Nephron progenitor cell (in vitro differentiated cells): Measurements from ENCODE around the gene KLHL33.

ENCODE experiments used
- DNase-seq: peaks from one replicate; pipeline ENCODE4 v3.0.0; 2021
- H3K27ac Mint-ChIP-seq: 2 replicates; pipeline ENCODE4 v1.8.0; 2021; ENCODE audit warnings: mild to moderate bottlenecking, moderate library complexity, mixed read lengths
- H3K27me3 Mint-ChIP-seq: 2 replicates; pipeline ENCODE4 v1.8.0; 2021; ENCODE audit warnings: mild to moderate bottlenecking, low read depth, mixed read lengths; ENCODE audit not compliant: poor library complexity
- H3K36me3 Mint-ChIP-seq: 2 replicates; pipeline ENCODE4 v1.8.0; 2021; ENCODE audit warnings: low read depth, mixed read lengths
- H3K4me1 Mint-ChIP-seq: 2 replicates; pipeline ENCODE4 v1.8.0; 2021; ENCODE audit warnings: mixed read lengths
- H3K4me3 Mint-ChIP-seq: 2 replicates; pipeline ENCODE4 v1.8.0; 2021; ENCODE audit warnings: mild to moderate bottlenecking, moderate library complexity, mixed read lengths
- H3K9me3 Mint-ChIP-seq: 2 replicates; pipeline ENCODE4 v1.8.0; 2021; ENCODE audit warnings: mild to moderate bottlenecking, moderate library complexity, mixed read lengths
- CTCF ChIP-seq: fragments of 200-600 bp; sonication (generic); IDR thresholded peaks from 2 replicates; pipeline ENCODE4 v1.5.0; 2021; ENCODE audit warnings: antibody characterized with exemption

The KLHL33 gene

GRCh38 chr14:20419419-20419818 lies 16.5 kb downstream of the KLHL33 start:
- Mint-ChIP-seq H3K4me3 (no peak overlapping the region), H3K4me1 (peaks cover 14% of the 10 kb centered on the region), H3K27me3 (peaks cover 2% of the 10 kb centered on the region), H3K36me3 (no peaks in the 10 kb centered on the region), H3K27ac (no peak overlapping the region), H3K9me3 (no peaks in the 10 kb centered on the region)
- no peak for TF ChIP-seq CTCF
- no peak for DNase-seq

GRCh38 chr14:20418501-20418909 lies 17.5 kb downstream of the KLHL33 start:
- peaks cover 2% of the 10 kb centered on the region for H3K27me3 Mint-ChIP-seq
- no peak overlapping the region for H3K27ac Mint-ChIP-seq
- no peak for TF ChIP-seq CTCF
- H3K36me3 Mint-ChIP-seq, result no peaks in the 10 kb centered on the region
- H3K9me3 Mint-ChIP-seq, result no peaks in the 10 kb centered on the region
- peaks cover 23% of the 10 kb centered on the region for H3K4me1 Mint-ChIP-seq
- H3K4me3 Mint-ChIP-seq, result no peak overlapping the region
- DNase-seq, result no peak

- no peak overlapping the region for H3K27ac Mint-ChIP-seq
- no peaks in the 10 kb centered on the region for H3K9me3 Mint-ChIP-seq
- H3K4me3 Mint-ChIP-seq, result no peak overlapping the region
- no peak for DNase-seq
- H3K27me3 Mint-ChIP-seq, result no peaks in the 10 kb centered on the region
- H3K36me3 Mint-ChIP-seq, result no peaks in the 10 kb centered on the region
- peaks cover 31% of the 10 kb centered on the region for H3K4me1 Mint-ChIP-seq
- no peak for TF ChIP-seq CTCF
Observed at GRCh38 chr14:20417250-20418186, 18.4 kb downstream of the KLHL33 start.

GRCh38 chr14:20416223-20416622 lies 19.7 kb downstream of the KLHL33 start:
- H3K4me1 Mint-ChIP-seq, result peaks cover 38% of the 10 kb centered on the region
- no peak for DNase-seq
- no peak overlapping the region for H3K4me3 Mint-ChIP-seq
- TF ChIP-seq CTCF, result no peak
- no peak overlapping the region for H3K27ac Mint-ChIP-seq
- H3K36me3 Mint-ChIP-seq, result no peaks in the 10 kb centered on the region
- no peaks in the 10 kb centered on the region for H3K27me3 Mint-ChIP-seq
- H3K9me3 Mint-ChIP-seq, result no peaks in the 10 kb centered on the region

GRCh38 chr14:20415782-20416206 lies 20.2 kb downstream of the KLHL33 start:
- Mint-ChIP-seq H3K27ac (no peak overlapping the region), H3K9me3 (no peaks in the 10 kb centered on the region), H3K4me1 (peaks cover 38% of the 10 kb centered on the region), H3K27me3 (no peaks in the 10 kb centered on the region), H3K4me3 (no peak overlapping the region), H3K36me3 (no peaks in the 10 kb centered on the region)
- DNase-seq, result no peak
- peak; percentile 54 for TF ChIP-seq CTCF

- DNase-seq, result no peak
Observed at GRCh38 chr14:20413744-20414082, 22.3 kb downstream of the KLHL33 start.

More at GRCh38 chr14:20413744-20414082, 22.3 kb downstream of the KLHL33 start:
- no peaks in the 10 kb centered on the region for H3K9me3 Mint-ChIP-seq
- TF ChIP-seq CTCF, result no peak
- peak overlapping the region; percentile 94 for H3K4me3 Mint-ChIP-seq
- peaks cover 34% of the 10 kb centered on the region for H3K4me1 Mint-ChIP-seq
- no peaks in the 10 kb centered on the region for H3K36me3 Mint-ChIP-seq
- no peaks in the 10 kb centered on the region for H3K27me3 Mint-ChIP-seq
- peak overlapping the region; percentile 77 for H3K27ac Mint-ChIP-seq
